Prostate gland (tissue), 2 donors: ENCODE data around the gene PUM2. TPM values are rescaled to one million over a fixed set of nuclear protein-coding genes. Genes with fewer than 3 reads are reported as not detected.
A peak's percentile ranks its signal among the peaks of the same experiment; 100 is the strongest.

Experiments
- DNase-seq: peaks from one replicate; pipeline ENCODE4 v3.0.0-alpha.2; 2019; ENCODE audit warnings: low spot score
- H3K27ac ChIP-seq, 2 donors: fragments of 200-600 bp; sonication (generic); 2 replicates each; pipeline ENCODE4 v1.5.1; 2017 to 2019
- H3K27me3 ChIP-seq: fragments of 200-600 bp; sonication (generic); replicated peaks from 2 replicates; pipeline ENCODE4 v1.5.1; 2019; ENCODE audit not compliant: insufficient read depth
- H3K36me3 ChIP-seq, 2 donors: fragments of 200-600 bp; sonication (generic); 1 replicate in 1 of 2; 2 replicates in 1 of 2; pipeline versions ENCODE4 v1.5.1 to v1.8.1; 2017 to 2019
- H3K4me1 ChIP-seq: fragments of 200-600 bp; sonication (generic); replicated peaks from 2 replicates; pipeline ENCODE4 v1.5.1; 2019
- H3K4me3 ChIP-seq, 2 donors: fragments of 200-600 bp; sonication (generic); 2 replicates each; pipeline ENCODE4 v1.5.1; 2017 to 2019
- H3K9me3 ChIP-seq: fragments of 200-600 bp; sonication (generic); 2 replicates; pipeline ENCODE4 v1.5.1; 2017
- POLR2A ChIP-seq: fragments of 450-650 bp; IDR thresholded peaks from one replicate; pipeline ENCODE4 v1.6.1; 2016; ENCODE audit warnings: antibody characterized with exemption, mild to moderate bottlenecking
- POLR2AphosphoS5 ChIP-seq: sonication (generic); formaldehyde crosslinking; IDR thresholded peaks from one replicate; pipeline ENCODE4 v1.6.1; 2017; ENCODE audit warnings: antibody characterized with exemption
- WGBS: methylation state at CpG from one replicate; pipeline ENCODE4 v1.1.5; 2018; 5-methylcytosine and 5-hydroxymethylcytosine counted together
- intact Hi-C: fragments of 100-400 bp; cut with DNase I; formaldehyde crosslinking; loops from one replicate; pipeline ENCODE4 v1.14.2; 2022
- total RNA-seq, 2 donors: library from RNA; depleted of rRNA; stranded (reverse); fragments of >200 nt; gene quantifications; one replicate each; pipeline ENCODE4 v1.1.0, GENCODE V29; 2016
- TF ChIP-seq, protein P1 (sequence below), 4 experiments: fragments of 200-600 bp in 2 of 4; fragments of 450-650 bp in 2 of 4; sonication (generic) in 2 of 4; IDR thresholded peaks; 1 replicate in 3 of 4; 2 replicates in 1 of 4; pipeline ENCODE4 v1.5.1; 2016 to 2019; ENCODE audit warnings: antibody characterized with exemption in 4 of 4, mild to moderate bottlenecking in 2 of 4, moderate library complexity in 2 of 4

Gene PUM2
- total RNA-seq, 2 donors from 2014 or later = 60.8 to 89.0 TPM

DNA sequence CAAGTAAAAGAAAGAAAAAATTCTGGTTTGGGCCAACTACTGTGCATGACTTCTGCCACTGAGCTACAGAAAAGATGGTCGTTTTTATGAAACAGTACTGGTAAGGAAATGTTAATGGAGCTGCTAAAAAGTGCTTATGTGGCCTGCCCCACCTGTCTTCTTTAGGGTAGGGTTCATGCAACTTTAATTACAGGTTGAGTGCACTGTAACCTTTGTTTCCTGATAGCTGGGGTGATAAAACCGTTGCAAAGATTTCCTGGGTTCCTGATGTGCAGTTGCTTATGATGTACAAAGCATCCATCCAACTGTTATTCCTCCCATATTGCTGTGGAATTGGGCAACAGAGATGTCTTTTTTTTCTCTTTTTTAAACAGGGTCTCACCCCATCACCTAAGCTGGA, 34.3 kb upstream of the PUM2 start:
- intact Hi-C loops = no loop called here

GRCh38 chr2:20382965-20383810, 32.5 kb upstream of the PUM2 start:
- H3K27me3 ChIP-seq = no peaks in the 10 kb centered on the region
- no peaks in the 10 kb centered on the region for H3K9me3 ChIP-seq
- H3K4me3 ChIP-seq = no peak overlapping the region
- H3K36me3 ChIP-seq = no peaks in the 10 kb centered on the region
- 83% methylated on average over 9 of the region's 9 CpGs for WGBS
- no peak for DNase-seq
- H3K4me1 ChIP-seq = no peaks in the 10 kb centered on the region
- intact Hi-C loops = no loop called here
- no peak overlapping the region for H3K27ac ChIP-seq
- TF ChIP-seq, protein P1, sequence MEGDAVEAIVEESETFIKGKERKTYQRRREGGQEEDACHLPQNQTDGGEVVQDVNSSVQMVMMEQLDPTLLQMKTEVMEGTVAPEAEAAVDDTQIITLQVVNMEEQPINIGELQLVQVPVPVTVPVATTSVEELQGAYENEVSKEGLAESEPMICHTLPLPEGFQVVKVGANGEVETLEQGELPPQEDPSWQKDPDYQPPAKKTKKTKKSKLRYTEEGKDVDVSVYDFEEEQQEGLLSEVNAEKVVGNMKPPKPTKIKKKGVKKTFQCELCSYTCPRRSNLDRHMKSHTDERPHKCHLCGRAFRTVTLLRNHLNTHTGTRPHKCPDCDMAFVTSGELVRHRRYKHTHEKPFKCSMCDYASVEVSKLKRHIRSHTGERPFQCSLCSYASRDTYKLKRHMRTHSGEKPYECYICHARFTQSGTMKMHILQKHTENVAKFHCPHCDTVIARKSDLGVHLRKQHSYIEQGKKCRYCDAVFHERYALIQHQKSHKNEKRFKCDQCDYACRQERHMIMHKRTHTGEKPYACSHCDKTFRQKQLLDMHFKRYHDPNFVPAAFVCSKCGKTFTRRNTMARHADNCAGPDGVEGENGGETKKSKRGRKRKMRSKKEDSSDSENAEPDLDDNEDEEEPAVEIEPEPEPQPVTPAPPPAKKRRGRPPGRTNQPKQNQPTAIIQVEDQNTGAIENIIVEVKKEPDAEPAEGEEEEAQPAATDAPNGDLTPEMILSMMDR (IDR thresholded peaks at IDR 0.05) = no peak
- TF ChIP-seq POLR2A = no peak

More for the DNA sequence above, 34.3 kb upstream of the PUM2 start:
- no peak for DNase-seq
- H3K27me3 ChIP-seq = no peaks in the 10 kb centered on the region
- no peak overlapping the region for H3K4me3 ChIP-seq
- 48% methylated on average over 2 of the region's 2 CpGs for WGBS
- TF ChIP-seq POLR2A = no peak
- TF ChIP-seq POLR2AphosphoS5 = no peak
- TF ChIP-seq, protein P1 (IDR thresholded peaks at IDR 0.05) = no peak
- H3K27ac ChIP-seq = no peak overlapping the region
- no peaks in the 10 kb centered on the region for H3K4me1 ChIP-seq
- no peaks in the 10 kb centered on the region for H3K9me3 ChIP-seq
- H3K36me3 ChIP-seq = no peaks in the 10 kb centered on the region

DNA sequence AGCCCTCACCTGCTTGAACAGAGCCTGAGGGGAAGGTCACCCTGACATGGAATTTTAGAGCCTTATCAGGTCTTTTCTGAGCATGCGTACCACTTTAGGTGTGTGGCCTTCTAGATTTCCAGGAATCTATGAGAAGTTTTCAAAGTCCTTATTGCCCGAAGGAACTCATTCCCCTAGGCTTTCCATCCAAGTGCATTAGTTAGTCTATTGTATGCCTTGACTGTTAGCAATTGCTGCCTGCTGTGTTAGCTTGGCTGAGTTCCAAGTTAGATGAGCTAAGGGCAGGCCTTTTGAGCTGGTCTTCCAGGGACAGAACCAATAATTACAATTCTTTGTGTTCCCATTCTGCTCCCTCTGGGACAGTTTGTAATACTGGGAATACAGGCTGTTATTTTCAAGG, 30.8 kb upstream of the PUM2 start:
- no peaks in the 10 kb centered on the region for H3K27me3 ChIP-seq
- H3K27ac ChIP-seq = peak overlapping the region in 1 of 2 donors; percentile 42
- H3K9me3 ChIP-seq = no peaks in the 10 kb centered on the region
- H3K4me1 ChIP-seq = no peaks in the 10 kb centered on the region
- no peaks in the 10 kb centered on the region for H3K36me3 ChIP-seq
- intact Hi-C loops = no loop called here
- H3K4me3 ChIP-seq = no peak overlapping the region
- DNase-seq = no peak
- 65% methylated on average over 2 of the region's 2 CpGs for WGBS
- TF ChIP-seq POLR2A = no peak
- TF ChIP-seq, protein P1 (IDR thresholded peaks at IDR 0.05) = no peak
- TF ChIP-seq POLR2AphosphoS5 = peak; percentile 38

DNA sequence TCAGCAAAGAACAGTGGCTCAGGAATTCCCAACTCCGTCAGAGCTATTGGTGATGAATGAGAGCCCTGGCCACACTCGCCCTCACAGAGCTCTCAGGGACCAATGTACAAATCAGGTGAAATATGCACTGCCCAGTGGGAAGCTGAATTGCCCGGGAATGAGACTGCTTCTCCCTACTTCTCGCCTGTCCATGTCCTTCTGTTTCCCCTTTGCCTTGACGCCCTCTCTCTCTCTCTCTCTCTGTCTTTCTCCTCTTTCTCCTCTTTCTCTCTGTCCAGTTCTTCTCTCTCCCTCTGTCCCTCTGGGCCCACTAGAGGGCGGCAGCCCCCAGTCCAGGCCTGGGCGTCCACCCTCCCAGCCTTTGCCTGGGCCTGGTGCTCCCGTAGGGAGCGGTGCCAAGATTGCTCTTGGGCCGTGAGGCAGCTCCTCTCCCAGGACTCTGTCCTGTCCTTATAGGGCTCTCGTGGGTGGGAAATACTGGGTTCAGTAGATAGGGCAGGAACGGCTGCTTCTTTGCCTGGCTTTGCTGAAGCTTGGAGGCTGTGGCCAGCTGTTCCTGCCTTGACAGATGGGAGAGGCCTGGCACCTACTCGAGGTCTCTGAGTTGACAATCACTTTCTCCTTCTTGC, 28.4 kb upstream of the PUM2 start:
- TF ChIP-seq POLR2AphosphoS5 = peak; percentile 75
- TF ChIP-seq, protein P1 (IDR thresholded peaks at IDR 0.05) = peak in 3 of 4 experiments; percentile 44 to 72 (median 66)
- TF ChIP-seq POLR2A = no peak
- peak; percentile 62 for DNase-seq
- no peaks in the 10 kb centered on the region for H3K27me3 ChIP-seq
- intact Hi-C loops = loop anchor here (2.0 kb wide), 1 partner anchor 258 kb away; no protein-coding TSS in a partner anchor
- no peaks in the 10 kb centered on the region for H3K9me3 ChIP-seq
- H3K4me1 ChIP-seq = no peaks in the 10 kb centered on the region
- H3K4me3 ChIP-seq = no peak overlapping the region
- peak overlapping the region; percentile 13 to 28 for H3K27ac ChIP-seq
- WGBS = 22% methylated on average over 13 of the region's 13 CpGs
- H3K36me3 ChIP-seq = no peaks in the 10 kb centered on the region
